ENCODE results near the gene PARD3B.

The PARD3B gene

DNA sequence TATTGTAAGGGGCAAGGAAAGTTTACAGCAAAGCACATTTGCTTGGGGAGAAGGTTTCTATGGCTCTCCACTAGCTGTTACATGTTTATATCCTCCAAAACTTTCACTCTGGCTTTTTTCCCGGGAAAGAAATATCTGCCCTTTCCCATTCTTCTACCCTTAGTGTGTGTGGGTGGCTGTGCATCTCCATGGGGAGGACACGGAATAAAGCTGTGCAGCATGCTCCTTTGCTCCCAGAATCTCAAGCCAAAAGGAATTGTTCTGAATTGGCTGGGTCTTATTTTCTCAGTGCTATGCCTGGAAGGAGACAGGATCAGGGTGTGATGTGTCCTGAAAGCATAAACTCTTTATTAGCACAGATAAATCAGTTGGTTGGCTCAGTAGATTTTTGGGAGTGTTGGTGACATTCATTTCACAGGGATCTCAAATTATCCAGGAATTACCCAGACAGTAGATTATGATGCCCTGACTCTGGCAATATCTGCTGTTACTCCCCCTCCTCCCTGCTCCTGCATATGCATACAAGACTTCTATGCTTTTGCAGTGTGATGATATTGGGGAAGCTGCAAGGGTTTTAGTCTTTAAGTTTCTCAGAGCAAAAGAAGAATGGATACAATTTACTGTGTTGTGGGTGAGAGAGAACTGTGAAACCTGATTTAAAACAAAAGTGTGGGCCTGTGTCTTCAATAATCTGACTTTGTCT, 63.1 kb downstream of the PARD3B start:
- DNase-seq (ENCODE audit: extremely low spot score) = no peak
- CTCF ChIA-PET = no interaction called here
- no peak for TF ChIP-seq SP1 (IDR thresholded peaks at IDR 0.05)
- TF ChIP-seq TARDBP (IDR thresholded peaks at IDR 0.05) = no peak
- no peak for TF ChIP-seq LEF1 (IDR thresholded peaks at IDR 0.05; ENCODE audit: borderline replicate concordance)
- no peak for TF ChIP-seq ZNF384 (IDR thresholded peaks at IDR 0.05)
- no peak for TF ChIP-seq HDGF (IDR thresholded peaks at IDR 0.05; ENCODE audit: borderline replicate concordance)
- no peak for TF ChIP-seq FOXK2 (IDR thresholded peaks at IDR 0.05)
- TF ChIP-seq BHLHE40 (IDR thresholded peaks at IDR 0.05; ENCODE audit: borderline replicate concordance) = no peak
- TF ChIP-seq L3MBTL2 (conservative IDR thresholded peaks at IDR 0.05) = no peak
- POLR2A ChIA-PET = no interaction called here

DNA sequence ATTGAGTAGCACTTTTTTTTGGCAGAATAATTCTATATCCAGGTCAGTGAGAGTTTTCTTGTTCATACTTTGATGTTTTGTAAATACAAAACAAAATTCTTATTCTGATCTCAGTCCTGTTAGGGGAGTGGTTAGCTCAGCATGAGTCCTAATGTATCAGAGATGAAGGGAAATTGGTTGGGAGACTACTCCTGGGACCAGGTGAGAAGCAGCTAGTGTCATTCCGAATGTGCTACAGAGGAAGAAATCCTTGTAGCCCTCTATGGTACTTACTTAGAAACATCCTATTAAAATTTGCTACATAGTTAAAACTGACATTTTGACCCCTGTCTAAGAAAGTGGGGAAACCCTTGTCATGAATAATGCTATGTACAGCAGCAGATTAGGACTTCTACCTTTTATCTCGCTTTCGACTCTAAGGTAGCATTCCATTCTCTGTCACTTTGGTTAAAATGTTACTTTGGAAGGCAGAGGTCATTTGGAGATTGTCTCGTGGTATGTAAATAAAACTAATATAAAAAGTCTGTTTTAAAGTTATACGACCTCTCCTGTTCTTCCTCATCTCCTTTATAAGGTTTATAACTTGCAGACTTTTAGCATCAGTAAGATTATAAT, 65.8 kb downstream of the PARD3B start:
- POLR2A ChIA-PET = no interaction called here
- TF ChIP-seq FOXK2 (IDR thresholded peaks at IDR 0.05) (no peak), SP1 (IDR thresholded peaks at IDR 0.05) (no peak), NFRKB (IDR thresholded peaks at IDR 0.05) (no peak), BHLHE40 (IDR thresholded peaks at IDR 0.05; ENCODE audit: borderline replicate concordance) (no peak), SUZ12 (IDR thresholded peaks at IDR 0.05) (no peak), ELF4 (IDR thresholded peaks at IDR 0.05) (no peak), L3MBTL2 (conservative IDR thresholded peaks at IDR 0.05) (no peak), FOXM1 (IDR thresholded peaks at IDR 0.05; ENCODE audit: borderline replicate concordance) (no peak), FOXA1 (IDR thresholded peaks at IDR 0.05) (no peak), ARNT (IDR thresholded peaks at IDR 0.05) (no peak), LEF1 (IDR thresholded peaks at IDR 0.05; ENCODE audit: borderline replicate concordance) (no peak), CTBP1 (IDR thresholded peaks at IDR 0.05; ENCODE audit: borderline replicate concordance) (no peak), TARDBP (IDR thresholded peaks at IDR 0.05) (no peak), ZNF384 (IDR thresholded peaks at IDR 0.05) (no peak), HDGF (IDR thresholded peaks at IDR 0.05; ENCODE audit: borderline replicate concordance) (no peak)
- TF ChIP-seq, protein P1, sequence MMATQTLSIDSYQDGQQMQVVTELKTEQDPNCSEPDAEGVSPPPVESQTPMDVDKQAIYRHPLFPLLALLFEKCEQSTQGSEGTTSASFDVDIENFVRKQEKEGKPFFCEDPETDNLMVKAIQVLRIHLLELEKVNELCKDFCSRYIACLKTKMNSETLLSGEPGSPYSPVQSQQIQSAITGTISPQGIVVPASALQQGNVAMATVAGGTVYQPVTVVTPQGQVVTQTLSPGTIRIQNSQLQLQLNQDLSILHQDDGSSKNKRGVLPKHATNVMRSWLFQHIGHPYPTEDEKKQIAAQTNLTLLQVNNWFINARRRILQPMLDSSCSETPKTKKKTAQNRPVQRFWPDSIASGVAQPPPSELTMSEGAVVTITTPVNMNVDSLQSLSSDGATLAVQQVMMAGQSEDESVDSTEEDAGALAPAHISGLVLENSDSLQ (IDR thresholded peaks at IDR 0.05) = no peak
- CTCF ChIA-PET = no interaction called here
- no peak for DNase-seq (ENCODE audit: extremely low spot score)

DNA sequence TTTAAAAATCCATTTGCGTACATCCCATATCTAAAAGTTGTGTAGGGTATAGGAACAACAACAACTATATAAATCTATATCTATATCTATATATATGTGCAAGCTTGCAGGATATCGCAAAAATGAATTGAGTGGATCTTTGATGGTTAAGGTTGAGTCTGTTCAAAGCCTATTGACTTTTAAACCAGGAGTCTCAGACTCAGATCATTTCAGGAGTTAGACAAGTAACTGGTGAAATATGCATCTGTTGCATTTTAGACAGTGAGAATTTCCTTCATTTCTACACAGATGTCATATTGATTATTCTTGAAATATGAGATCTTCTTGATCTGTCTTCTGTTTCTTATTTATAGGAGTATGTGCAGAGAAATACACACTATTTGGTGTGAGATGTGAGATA, 66.5 kb downstream of the PARD3B start:
- CTCF ChIA-PET = no interaction called here
- POLR2A ChIA-PET = no interaction called here
- DNase-seq (ENCODE audit: extremely low spot score) = no peak
- no peak for TF ChIP-seq CTBP1 (IDR thresholded peaks at IDR 0.05; ENCODE audit: borderline replicate concordance)
- no peak for TF ChIP-seq SUZ12 (IDR thresholded peaks at IDR 0.05)
- TF ChIP-seq HDGF (IDR thresholded peaks at IDR 0.05; ENCODE audit: borderline replicate concordance) = no peak
- TF ChIP-seq SP1 (IDR thresholded peaks at IDR 0.05) = no peak
- no peak for TF ChIP-seq FOXK2 (IDR thresholded peaks at IDR 0.05)
- no peak for TF ChIP-seq NFRKB (IDR thresholded peaks at IDR 0.05)
- TF ChIP-seq FOXA1 (IDR thresholded peaks at IDR 0.05) = no peak
- TF ChIP-seq L3MBTL2 (conservative IDR thresholded peaks at IDR 0.05) = no peak
- TF ChIP-seq ZNF384 (IDR thresholded peaks at IDR 0.05) = no peak
- TF ChIP-seq LEF1 (IDR thresholded peaks at IDR 0.05; ENCODE audit: borderline replicate concordance) = no peak
- no peak for TF ChIP-seq BHLHE40 (IDR thresholded peaks at IDR 0.05; ENCODE audit: borderline replicate concordance)
- TF ChIP-seq FOXM1 (IDR thresholded peaks at IDR 0.05; ENCODE audit: borderline replicate concordance) = no peak
- no peak for TF ChIP-seq TARDBP (IDR thresholded peaks at IDR 0.05)
- TF ChIP-seq, protein P1 (IDR thresholded peaks at IDR 0.05) = no peak
- no peak for TF ChIP-seq ELF4 (IDR thresholded peaks at IDR 0.05)
- TF ChIP-seq ARNT (IDR thresholded peaks at IDR 0.05) = no peak

DNA sequence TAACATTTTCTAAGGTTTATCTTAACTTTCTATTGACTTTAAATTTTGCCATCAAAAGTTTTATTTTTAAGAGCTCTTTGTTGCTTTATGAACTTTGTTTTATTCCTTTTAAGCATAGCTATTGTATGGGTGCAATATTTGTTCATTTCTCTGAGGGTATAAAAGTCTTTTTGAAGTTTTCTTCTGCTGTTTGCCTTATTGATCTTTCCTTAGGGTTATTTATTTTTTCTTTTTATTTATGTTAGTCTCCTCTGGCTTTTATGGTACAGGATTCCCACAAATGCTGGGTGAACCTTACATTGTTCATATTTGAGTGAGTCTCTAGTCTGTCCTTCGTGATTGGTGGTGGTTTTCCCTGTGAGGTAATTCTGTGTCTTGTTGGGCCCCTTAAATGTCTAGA, 68.4 kb downstream of the PARD3B start:
- DNase-seq (ENCODE audit: extremely low spot score) = no peak
- ChIA-PET POLR2A (no interaction called here), CTCF (no interaction called here)
- TF ChIP-seq LEF1 (IDR thresholded peaks at IDR 0.05; ENCODE audit: borderline replicate concordance) (no peak), CTBP1 (IDR thresholded peaks at IDR 0.05; ENCODE audit: borderline replicate concordance) (no peak), TARDBP (IDR thresholded peaks at IDR 0.05) (no peak), L3MBTL2 (conservative IDR thresholded peaks at IDR 0.05) (no peak), FOXM1 (IDR thresholded peaks at IDR 0.05; ENCODE audit: borderline replicate concordance) (no peak), ELF4 (IDR thresholded peaks at IDR 0.05) (no peak), BHLHE40 (IDR thresholded peaks at IDR 0.05; ENCODE audit: borderline replicate concordance) (no peak), SP1 (IDR thresholded peaks at IDR 0.05) (no peak)

DNA sequence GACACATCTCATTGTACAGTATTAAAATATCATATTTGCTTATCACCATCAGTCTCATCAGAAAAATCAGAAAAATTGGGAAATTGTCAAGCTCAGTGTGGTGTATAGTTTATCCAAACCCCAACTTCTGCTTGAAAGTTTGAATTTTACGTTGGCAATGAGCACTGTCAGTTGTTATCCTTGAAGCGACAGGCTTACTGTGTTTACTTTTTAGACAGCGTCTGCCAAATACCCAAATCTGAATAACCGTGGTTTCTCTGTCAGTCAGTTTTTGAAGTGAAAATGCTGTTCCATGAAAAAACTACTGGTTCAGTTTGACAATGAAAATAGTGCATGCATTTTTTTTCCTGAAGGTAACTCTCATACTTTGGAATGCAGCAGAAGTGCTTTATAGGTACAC, 70.2 kb downstream of the PARD3B start:
- POLR2A ChIA-PET = no interaction called here
- no peak for DNase-seq (ENCODE audit: extremely low spot score)
- TF ChIP-seq FOXK2 (IDR thresholded peaks at IDR 0.05) = no peak
- TF ChIP-seq ARNT (IDR thresholded peaks at IDR 0.05) = no peak
- no peak for TF ChIP-seq FOXA1 (IDR thresholded peaks at IDR 0.05)
- no peak for TF ChIP-seq SP1 (IDR thresholded peaks at IDR 0.05)
- TF ChIP-seq FOXM1 (IDR thresholded peaks at IDR 0.05; ENCODE audit: borderline replicate concordance) = no peak
- TF ChIP-seq NFRKB (IDR thresholded peaks at IDR 0.05) = no peak
- CTCF ChIA-PET = no interaction called here

DNA sequence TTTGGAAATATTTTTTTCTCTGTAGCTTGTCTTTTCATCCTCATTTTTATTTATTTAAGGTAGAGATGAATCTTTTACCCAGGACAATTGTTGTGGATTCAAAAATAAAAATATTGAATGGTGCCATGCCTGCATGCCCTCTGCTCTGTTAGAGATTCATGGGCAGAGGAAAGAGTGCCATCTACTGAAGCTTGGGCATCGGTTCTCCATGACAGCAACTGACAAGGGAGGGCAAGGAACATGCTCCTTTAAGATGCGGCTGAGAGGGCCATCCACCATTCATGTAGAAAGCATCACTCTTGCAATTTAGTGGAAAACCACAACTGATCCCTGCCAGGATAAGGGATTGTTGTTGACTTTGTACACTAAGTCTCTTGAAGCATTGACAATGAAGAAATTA, 79.9 kb downstream of the PARD3B start:
- ChIA-PET CTCF (no interaction called here), POLR2A (no interaction called here)
- no peak for DNase-seq (ENCODE audit: extremely low spot score)
- TF ChIP-seq FOXM1 (IDR thresholded peaks at IDR 0.05; ENCODE audit: borderline replicate concordance) (no peak), NFRKB (IDR thresholded peaks at IDR 0.05) (no peak), CTBP1 (IDR thresholded peaks at IDR 0.05; ENCODE audit: borderline replicate concordance) (no peak), SP1 (IDR thresholded peaks at IDR 0.05) (no peak), ZNF384 (IDR thresholded peaks at IDR 0.05) (no peak), L3MBTL2 (conservative IDR thresholded peaks at IDR 0.05) (no peak), FOXA1 (IDR thresholded peaks at IDR 0.05) (no peak), TARDBP (IDR thresholded peaks at IDR 0.05) (no peak), ARNT (IDR thresholded peaks at IDR 0.05) (no peak), SUZ12 (IDR thresholded peaks at IDR 0.05) (no peak), FOXK2 (IDR thresholded peaks at IDR 0.05) (no peak), ELF4 (IDR thresholded peaks at IDR 0.05) (no peak), LEF1 (IDR thresholded peaks at IDR 0.05; ENCODE audit: borderline replicate concordance) (no peak), BHLHE40 (IDR thresholded peaks at IDR 0.05; ENCODE audit: borderline replicate concordance) (no peak), HDGF (IDR thresholded peaks at IDR 0.05; ENCODE audit: borderline replicate concordance) (no peak)
- TF ChIP-seq, protein P1 (IDR thresholded peaks at IDR 0.05) = no peak
